B cell (primary cell): ENCODE data around the gene ERC1. TPM values are rescaled to one million over a fixed set of nuclear protein-coding genes. Genes with fewer than 3 reads are reported as not detected.

Experiments used
- ATAC-seq: fragments of 200-7000 bp; cut with Tn5 transposase; one replicate; pipeline ENCODE4 v1.10.0; 2021; ENCODE audit warnings: low read depth, mild to moderate bottlenecking, moderate number of reproducible peaks, moderate library complexity
- CTCF ChIA-PET: fragments of 350-600 bp; sonication (Branson Sonifier 250); formaldehyde crosslinking; loops from one replicate; lab custom pipeline; 2021; ENCODE audit warnings: antibody characterized with exemption, inconsistent platforms; lab: Charles Lee
- POLR2A ChIA-PET: fragments of 350-600 bp; sonication (Branson Sonifier 250); formaldehyde crosslinking; loops from one replicate; lab custom pipeline; 2021; ENCODE audit warnings: antibody characterized with exemption; lab: Charles Lee
- DNase-seq: peaks from one replicate; pipeline ENCODE4 v3.0.0; 2013
- H2AFZ ChIP-seq: 2 replicates; pipeline ENCODE4 v1.6.1; 2012; ENCODE audit warnings: mild to moderate bottlenecking, low read depth, low read length; ENCODE audit not compliant: insufficient read depth, poor library complexity, severe bottlenecking
- H3K27ac ChIP-seq, 2 donors: 1 replicate in 1 of 2; 2 replicates in 1 of 2; pipeline ENCODE4 v1.5.1; 2012 to 2013; ENCODE audit warnings: low read length in 2 of 2, mild to moderate bottlenecking in 2 of 2, moderate library complexity in 1 of 2
- H3K27me3 ChIP-seq, 4 experiments: fragments of 200-600 bp in 1 of 4; sonication (generic) in 1 of 4; replicated peaks in 1 of 4; 1 replicate in 2 of 4; 2 replicates in 2 of 4; pipeline versions ENCODE4 v1.6.1 to v1.7.0; 2013 to 2016; ENCODE audit warnings: low read length in 3 of 4, mild to moderate bottlenecking in 2 of 4, mixed read lengths in 1 of 4, moderate library complexity in 1 of 4; ENCODE audit not compliant: insufficient read depth in 4 of 4, control insufficient read depth in 3 of 4; ENCODE audit errors: control extremely low read depth in 1 of 4
- H3K36me3 ChIP-seq, 2 experiments: replicated peaks in 1 of 2; 1 replicate in 1 of 2; 2 replicates in 1 of 2; pipeline versions ENCODE4 v1.6.1 to v1.7.1; 2013; ENCODE audit warnings: low read length in 1 of 2; ENCODE audit not compliant: insufficient read depth in 2 of 2, control insufficient read depth in 1 of 2; ENCODE audit errors: control extremely low read depth in 1 of 2, extremely low read depth in 1 of 2
- H3K4me1 ChIP-seq, 2 donors: fragments of 200-600 bp in 1 of 2; sonication (generic) in 1 of 2; 1 replicate in 1 of 2; 2 replicates in 1 of 2; pipeline versions ENCODE4 v1.5.1 to v1.6.1; 2013 to 2017; ENCODE audit warnings: low read length in 2 of 2; ENCODE audit not compliant: control insufficient read depth in 2 of 2, insufficient read depth in 2 of 2
- H3K4me2 ChIP-seq: replicated peaks from 2 replicates; pipeline ENCODE3; 2012; ENCODE audit warnings: mild to moderate bottlenecking, low read depth, low read length; ENCODE audit not compliant: poor library complexity, severe bottlenecking
- H3K4me3 ChIP-seq, 5 experiments: fragments of 200-600 bp in 1 of 5; sonication (generic) in 1 of 5; 1 replicate in 3 of 5; 2 replicates in 2 of 5; pipeline versions ENCODE4 v1.5.1 to v1.7.0; 2011 to 2016; ENCODE audit warnings: low read length in 4 of 5, mild to moderate bottlenecking in 4 of 5, low read depth in 2 of 5, control low read depth in 1 of 5, moderate library complexity in 1 of 5; ENCODE audit not compliant: insufficient read depth in 1 of 5; ENCODE audit errors: control extremely low read depth in 1 of 5, extremely low read depth in 1 of 5
- H3K79me2 ChIP-seq: fragments of 200-600 bp; sonication (generic); one replicate; pipeline ENCODE4 v1.6.0; 2016; ENCODE audit warnings: low read length; ENCODE audit not compliant: control insufficient read depth, insufficient read depth
- H3K9ac ChIP-seq: fragments of 200-600 bp; sonication (generic); 2 replicates; pipeline ENCODE4 v1.6.1; 2017; ENCODE audit warnings: mild to moderate bottlenecking, low read length, moderate library complexity
- H3K9me3 ChIP-seq, 3 donors: one replicate each; pipeline versions ENCODE4 v1.6.1 to v1.7.1; 2013; ENCODE audit warnings: low read length in 2 of 3; ENCODE audit not compliant: control insufficient read depth in 2 of 3, insufficient read depth in 1 of 3; ENCODE audit errors: control extremely low read depth in 1 of 3
- H4K20me1 ChIP-seq: 2 replicates; pipeline ENCODE4 v1.6.0; 2012; ENCODE audit warnings: mild to moderate bottlenecking, low read length; ENCODE audit not compliant: insufficient read depth, control insufficient read depth, poor library complexity, severe bottlenecking
- H3K27ac Mint-ChIP-seq: one replicate; pipeline ENCODE4 v1.8.0; 2021; ENCODE audit warnings: mixed read lengths
- H3K27me3 Mint-ChIP-seq: one replicate; pipeline ENCODE4 v1.8.0; 2021; ENCODE audit warnings: mixed read lengths
- H3K4me1 Mint-ChIP-seq: one replicate; pipeline ENCODE4 v1.8.0; 2021; ENCODE audit warnings: mixed read lengths
- H3K4me3 Mint-ChIP-seq: one replicate; pipeline ENCODE4 v1.8.0; 2021; ENCODE audit warnings: mixed read lengths
- H3K9me3 Mint-ChIP-seq: one replicate; pipeline ENCODE4 v1.8.0; 2022; ENCODE audit warnings: mixed read lengths; ENCODE audit not compliant: insufficient read depth
- CTCF ChIP-seq: fragments of 200-600 bp; IDR thresholded peaks from one replicate; pipeline ENCODE4 v1.8.0; 2022; ENCODE audit warnings: antibody characterized with exemption, mild to moderate bottlenecking
- EZH2 ChIP-seq: IDR thresholded peaks from 2 replicates; pipeline ENCODE4 v1.6.1; 2012; ENCODE audit warnings: borderline replicate concordance, low read depth, mild to moderate bottlenecking, moderate library complexity, low read length; ENCODE audit not compliant: insufficient read depth, poor library complexity, severe bottlenecking
- WGBS: methylation state at CpG from one replicate; pipeline ENCODE4 v1.1.5; 2013; ENCODE audit warnings: missing lambda C conversion rate; ENCODE audit not compliant: insufficient coverage; 5-methylcytosine and 5-hydroxymethylcytosine counted together
- intact Hi-C: fragments of 100-400 bp; cut with micrococcal nuclease; formaldehyde crosslinking; loops from one replicate; pipeline ENCODE4 v1.10.0; 2022
- polyA plus RNA-seq: library from polyadenylated mRNA; depleted of rRNA; stranded (reverse); fragments of >200 nt; gene quantifications from 2 replicates; pipeline ENCODE4 v1.2.3, GENCODE V29; 2012
- total RNA-seq, 2 donors: library from RNA; stranded (reverse); fragments of 120-200 nt in 1 of 2; gene quantifications; 1 replicate in 1 of 2; 2 replicates in 1 of 2; pipeline versions ENCODE4 v1.2.3 to v1.2.4, GENCODE V29; 2013 to 2022

ERC1 gene
- total and polyA plus RNA-seq, 2 donors (not counting 1 experiment from before 2014, with no cell fraction given), result 4.0 to 77.6 TPM

DNA sequence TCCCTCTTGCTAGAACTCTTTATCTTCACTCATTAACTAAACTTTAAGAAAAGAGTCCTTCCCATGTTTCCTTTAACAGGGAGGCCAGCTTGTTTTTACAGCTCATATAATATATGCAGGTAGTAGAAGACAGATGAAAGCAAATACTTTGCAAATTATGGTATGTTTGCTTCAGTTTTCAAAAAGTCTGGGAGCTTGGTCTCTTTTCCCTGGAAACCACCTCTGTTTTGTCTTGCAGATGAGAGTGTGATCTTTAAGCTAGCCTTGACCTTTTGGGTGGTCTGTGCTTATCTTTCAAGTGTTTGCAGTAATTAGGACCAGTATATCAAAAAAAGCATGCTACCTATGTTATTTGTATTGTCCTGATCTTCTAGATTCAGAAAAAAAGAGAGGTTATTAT lies 62.7 kb downstream of the ERC1 start:
- H3K79me2 ChIP-seq, result peaks cover 7% of the 10 kb centered on the region
- ATAC-seq (no peak), DNase-seq (no peak)
- POLR2A ChIA-PET, result no interaction called here
- H3K4me3 ChIP-seq, result no peak overlapping the region
- CTCF ChIA-PET, result interaction anchor here (0.8 to 1.6 kb wide), 2 partner anchors 18 to 64 kb away, joined by 3 read pairs; no protein-coding TSS in a partner anchor
- no peak for TF ChIP-seq CTCF
- no peak for TF ChIP-seq EZH2
- no peak overlapping the region for H3K4me3 Mint-ChIP-seq
- H3K9ac ChIP-seq, result no peak overlapping the region
- H4K20me1 ChIP-seq, result peaks cover 4% of the 10 kb centered on the region
- no peak overlapping the region for H3K4me2 ChIP-seq
- no peaks in the 10 kb centered on the region for H3K27me3 Mint-ChIP-seq
- no peaks in the 10 kb centered on the region for H3K4me1 ChIP-seq
- intact Hi-C loops, result no loop called here
- peaks cover 2% of the 10 kb centered on the region for H3K9me3 Mint-ChIP-seq
- H3K27ac Mint-ChIP-seq, result no peak overlapping the region
- H3K27me3 ChIP-seq, result no peaks in the 10 kb centered on the region
- H3K9me3 ChIP-seq, result peaks cover 0 to 3% (median 2%) of the 10 kb centered on the region in 3 donors
- H2AFZ ChIP-seq, result no peak overlapping the region
- no peaks in the 10 kb centered on the region for H3K36me3 ChIP-seq
- no peak overlapping the region for H3K27ac ChIP-seq
- H3K4me1 Mint-ChIP-seq, result no peaks in the 10 kb centered on the region

DNA sequence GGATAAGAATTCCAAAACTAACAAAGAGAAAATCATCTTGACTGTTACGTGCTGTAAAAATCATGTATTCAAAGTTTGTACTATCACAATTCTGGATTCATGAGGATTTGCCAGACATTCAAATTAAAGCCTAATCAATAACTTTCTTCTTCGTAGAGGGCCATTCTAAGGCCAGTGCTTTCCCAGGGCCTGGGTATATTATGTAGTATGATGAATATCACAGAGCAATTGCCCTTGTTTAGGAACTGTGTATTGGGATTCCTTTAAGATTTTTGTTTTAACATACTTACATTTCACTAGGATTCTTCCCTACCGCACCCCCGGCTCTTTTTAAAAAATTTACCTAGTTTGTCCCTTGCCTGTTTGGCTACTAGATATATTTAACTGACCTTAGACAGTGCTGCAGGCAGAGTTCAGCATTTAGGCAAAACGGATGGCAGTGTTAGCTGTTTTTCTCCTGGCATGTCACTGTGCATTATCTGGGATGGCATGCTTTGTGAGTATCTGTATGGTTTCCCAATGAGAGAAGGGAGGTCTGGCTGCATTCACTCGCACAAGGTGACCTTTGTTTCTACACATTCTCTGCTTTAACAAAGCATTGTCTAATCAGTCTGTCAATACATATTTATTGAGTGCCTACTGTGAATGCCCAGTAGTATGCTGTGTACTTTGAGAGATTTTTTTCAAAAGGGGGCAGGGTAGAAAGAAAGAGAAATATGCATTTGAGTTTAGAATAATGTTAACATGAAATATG lies 63.3 kb downstream of the ERC1 start:
- no peaks in the 10 kb centered on the region for H3K4me1 Mint-ChIP-seq
- H3K9me3 Mint-ChIP-seq, result peaks cover 3% of the 10 kb centered on the region
- H3K27me3 Mint-ChIP-seq, result no peaks in the 10 kb centered on the region
- Histone ChIP-seq H4K20me1 (peaks cover under 1% of the 10 kb centered on the region), H3K79me2 (peaks cover 9% of the 10 kb centered on the region), H3K9me3 (peaks cover 0 to 7% (median 2%) of the 10 kb centered on the region in 3 donors), H2AFZ (no peak overlapping the region), H3K9ac (no peak overlapping the region), H3K4me2 (no peak overlapping the region), H3K4me1 (no peaks in the 10 kb centered on the region), H3K36me3 (no peaks in the 10 kb centered on the region), H3K27me3 (no peaks in the 10 kb centered on the region), H3K4me3 (no peak overlapping the region), H3K27ac (no peak overlapping the region)
- ChIA-PET POLR2A (no interaction called here), CTCF (interaction anchor here (1.6 kb wide), 1 partner anchor 63 kb away, joined by 3 read pairs; no protein-coding TSS in a partner anchor)
- ATAC-seq, result no peak
- TF ChIP-seq CTCF (no peak), EZH2 (no peak)
- WGBS, result 67% methylated on average over 1 of the region's 6 CpGs
- intact Hi-C loops, result no loop called here
- DNase-seq, result no peak
- H3K4me3 Mint-ChIP-seq, result no peak overlapping the region
- H3K27ac Mint-ChIP-seq, result no peak overlapping the region
